GM23248 (cell line): ENCODE results near the gene RSAD1.

Experiments
- EZH2 ChIP-seq: fragments of 200-600 bp; sonication (generic); IDR thresholded peaks from 2 replicates; pipeline ENCODE4 v1.6.1; 2018; ENCODE audit warnings: antibody characterized with exemption, mild to moderate bottlenecking; ENCODE audit not compliant: insufficient read depth, poor library complexity, severe bottlenecking
- EZH2phosphoT487 ChIP-seq: fragments of 200-600 bp; sonication (generic); IDR thresholded peaks from 2 replicates; pipeline ENCODE4 v1.6.1; 2018; ENCODE audit warnings: antibody characterized with exemption, moderate library complexity, mild to moderate bottlenecking, low read depth; ENCODE audit not compliant: insufficient read depth

DNA sequence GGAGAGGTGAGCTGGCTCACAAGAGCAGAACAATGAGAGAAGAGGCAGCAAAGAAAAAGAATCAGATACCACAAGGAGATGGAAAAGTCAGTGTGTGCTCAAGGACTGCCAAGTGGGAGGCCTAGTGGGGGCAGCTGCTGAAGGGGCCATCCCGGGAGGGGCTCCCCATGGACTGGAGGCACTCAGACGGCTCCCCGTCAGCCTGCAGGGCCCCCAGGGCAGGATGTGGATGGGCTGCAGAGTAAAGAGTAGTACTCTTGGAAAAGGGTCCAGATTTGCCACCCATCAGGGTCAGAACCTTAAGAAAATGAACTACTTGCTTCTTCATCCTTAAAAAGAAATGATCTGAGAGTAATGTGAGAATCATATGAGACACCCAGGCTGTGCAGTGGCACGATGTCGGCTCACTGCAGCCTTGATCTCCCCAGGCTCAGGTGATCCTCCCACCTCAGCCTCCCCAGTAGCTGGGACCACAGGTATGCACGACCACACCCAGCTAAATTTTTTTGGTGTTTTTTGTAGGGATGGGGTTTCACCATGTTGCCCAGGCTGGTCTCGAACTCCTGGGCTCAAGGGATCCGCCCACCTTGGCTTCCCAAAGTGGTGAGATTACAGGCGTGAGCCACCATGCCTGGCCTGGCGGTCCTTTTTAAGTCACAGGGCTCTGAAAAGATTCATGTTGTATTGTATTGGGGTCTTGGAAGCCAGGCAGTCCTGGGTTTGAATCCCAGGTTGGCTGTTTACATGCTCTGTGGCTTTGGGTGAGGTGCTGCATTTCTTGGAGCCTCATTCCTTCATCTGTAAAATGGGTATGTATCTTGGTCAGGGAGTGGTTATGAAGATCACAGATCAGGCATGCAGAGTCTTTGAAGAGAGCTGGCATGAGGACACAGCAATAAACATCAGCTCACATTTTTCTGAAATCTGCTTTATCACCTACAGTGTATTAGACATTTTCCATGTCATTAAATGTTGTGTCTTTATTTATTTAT lies 37.5 kb upstream of the RSAD1 start:
- no peak for TF ChIP-seq EZH2phosphoT487
- no peak for TF ChIP-seq EZH2
